ENCODE results near the gene SERPING1.
"Not testable (repeated sequence)": the region's sequence is repeated elsewhere in the genome, so short reads cannot be mapped to it uniquely, and the experiment has no call there.

The SERPING1 gene

GRCh38 chr11:57647960-57648800 lies 50.7 kb downstream of the SERPING1 start:
- in situ Hi-C loops (cut with HindIII; ENCODE audit: low pct_ligation_motif_present, low pct_unique_long_range_greater_than_20kb, low sequenced_read_pairs): no loop called here
- no peak for DNase-seq

GRCh38 chr11:57648801-57649735 lies 51.6 kb downstream of the SERPING1 start:
- DNase-seq: no peak
- in situ Hi-C loops (cut with HindIII; ENCODE audit: low pct_ligation_motif_present, low pct_unique_long_range_greater_than_20kb, low sequenced_read_pairs): no loop called here

- in situ Hi-C loops (cut with HindIII; ENCODE audit: low pct_ligation_motif_present, low pct_unique_long_range_greater_than_20kb, low sequenced_read_pairs): no loop called here
Observed at GRCh38 chr11:57649826-57650738, 52.6 kb downstream of the SERPING1 start, which contains the start of gene YPEL4. TSS of gene YPEL4 (minus strand) at chr11:57649912. CDS start at chr11:57647107, 2,805 bp downstream.

GRCh38 chr11:57650739-57651090 lies 53.2 kb downstream of the SERPING1 start:
- in situ Hi-C loops (cut with HindIII; ENCODE audit: low pct_ligation_motif_present, low pct_unique_long_range_greater_than_20kb, low sequenced_read_pairs): no loop called here
- no peak for DNase-seq

More at GRCh38 chr11:57649826-57650738, 52.6 kb downstream of the SERPING1 start, which contains the start of gene YPEL4:
- peak; percentile 60 for DNase-seq

- no peak for DNase-seq
- in situ Hi-C loops (cut with HindIII; ENCODE audit: low pct_ligation_motif_present, low pct_unique_long_range_greater_than_20kb, low sequenced_read_pairs): no loop called here
Observed at GRCh38 chr11:57651408-57651807, 53.9 kb downstream of the SERPING1 start.

- DNase-seq; in situ Hi-C loops (cut with HindIII; ENCODE audit: low pct_ligation_motif_present, low pct_unique_long_range_greater_than_20kb, low sequenced_read_pairs): not testable (repeated sequence)
Observed at GRCh38 chr11:57652230-57652629, 54.7 kb downstream of the SERPING1 start.

GRCh38 chr11:57652662-57653061 lies 55.2 kb downstream of the SERPING1 start:
- in situ Hi-C loops (cut with HindIII; ENCODE audit: low pct_ligation_motif_present, low pct_unique_long_range_greater_than_20kb, low sequenced_read_pairs): no loop called here

GRCh38 chr11:57653163-57653562 lies 55.7 kb downstream of the SERPING1 start:
- DNase-seq: no peak
- in situ Hi-C loops (cut with HindIII; ENCODE audit: low pct_ligation_motif_present, low pct_unique_long_range_greater_than_20kb, low sequenced_read_pairs): no loop called here

More at GRCh38 chr11:57652662-57653061, 55.2 kb downstream of the SERPING1 start:
- no peak for DNase-seq

GRCh38 chr11:57656885-57657193 lies 59.4 kb downstream of the SERPING1 start:
- no peak for DNase-seq
- in situ Hi-C loops (cut with HindIII; ENCODE audit: low pct_ligation_motif_present, low pct_unique_long_range_greater_than_20kb, low sequenced_read_pairs): no loop called here

GRCh38 chr11:57657194-57658022 lies 59.9 kb downstream of the SERPING1 start, which contains the start of gene CLP1:
TSS of gene CLP1 (plus strand) at chr11:57657762. CDS start at chr11:57659477, 1,715 bp downstream.
- DNase-seq: peak; percentile 98
- in situ Hi-C loops (cut with HindIII; ENCODE audit: low pct_ligation_motif_present, low pct_unique_long_range_greater_than_20kb, low sequenced_read_pairs): no loop called here

GRCh38 chr11:57658023-57658361 lies 60.5 kb downstream of the SERPING1 start:
- in situ Hi-C loops (cut with HindIII; ENCODE audit: low pct_ligation_motif_present, low pct_unique_long_range_greater_than_20kb, low sequenced_read_pairs): no loop called here

GRCh38 chr11:57659669-57660068 lies 62.2 kb downstream of the SERPING1 start:
- DNase-seq: no peak
- in situ Hi-C loops (cut with HindIII; ENCODE audit: low pct_ligation_motif_present, low pct_unique_long_range_greater_than_20kb, low sequenced_read_pairs): no loop called here

More at GRCh38 chr11:57658023-57658361, 60.5 kb downstream of the SERPING1 start:
- DNase-seq: no peak

GRCh38 chr11:57662893-57663292 lies 65.4 kb downstream of the SERPING1 start:
- in situ Hi-C loops (cut with HindIII; ENCODE audit: low pct_ligation_motif_present, low pct_unique_long_range_greater_than_20kb, low sequenced_read_pairs): no loop called here
- DNase-seq: peak; percentile 39

GRCh38 chr11:57663975-57664374 lies 66.5 kb downstream of the SERPING1 start:
- no peak for DNase-seq
- in situ Hi-C loops (cut with HindIII; ENCODE audit: low pct_ligation_motif_present, low pct_unique_long_range_greater_than_20kb, low sequenced_read_pairs): no loop called here
